H4 (cell line): ENCODE data around the gene CLDN9. TPM values are rescaled to one million over a fixed set of nuclear protein-coding genes. Genes with fewer than 3 reads are reported as not detected.
"Not testable (repeated sequence)": the region's sequence is repeated elsewhere in the genome, so short reads cannot be mapped to it uniquely, and the experiment has no call there.

Experiments
- DNase-seq: peaks from one replicate; pipeline ENCODE4 v3.0.0-alpha.2; 2015; ENCODE audit warnings: low spot score
- total RNA-seq: library from RNA; depleted of rRNA; stranded (reverse); fragments of >200 nt; shearing (Covaris generic); gene quantifications from 2 replicates; pipeline ENCODE4 v1.2.3, GENCODE V29; 2014

CLDN9 gene
- total RNA-seq, 1 experiment from 2014 or later, result not detected

DNA sequence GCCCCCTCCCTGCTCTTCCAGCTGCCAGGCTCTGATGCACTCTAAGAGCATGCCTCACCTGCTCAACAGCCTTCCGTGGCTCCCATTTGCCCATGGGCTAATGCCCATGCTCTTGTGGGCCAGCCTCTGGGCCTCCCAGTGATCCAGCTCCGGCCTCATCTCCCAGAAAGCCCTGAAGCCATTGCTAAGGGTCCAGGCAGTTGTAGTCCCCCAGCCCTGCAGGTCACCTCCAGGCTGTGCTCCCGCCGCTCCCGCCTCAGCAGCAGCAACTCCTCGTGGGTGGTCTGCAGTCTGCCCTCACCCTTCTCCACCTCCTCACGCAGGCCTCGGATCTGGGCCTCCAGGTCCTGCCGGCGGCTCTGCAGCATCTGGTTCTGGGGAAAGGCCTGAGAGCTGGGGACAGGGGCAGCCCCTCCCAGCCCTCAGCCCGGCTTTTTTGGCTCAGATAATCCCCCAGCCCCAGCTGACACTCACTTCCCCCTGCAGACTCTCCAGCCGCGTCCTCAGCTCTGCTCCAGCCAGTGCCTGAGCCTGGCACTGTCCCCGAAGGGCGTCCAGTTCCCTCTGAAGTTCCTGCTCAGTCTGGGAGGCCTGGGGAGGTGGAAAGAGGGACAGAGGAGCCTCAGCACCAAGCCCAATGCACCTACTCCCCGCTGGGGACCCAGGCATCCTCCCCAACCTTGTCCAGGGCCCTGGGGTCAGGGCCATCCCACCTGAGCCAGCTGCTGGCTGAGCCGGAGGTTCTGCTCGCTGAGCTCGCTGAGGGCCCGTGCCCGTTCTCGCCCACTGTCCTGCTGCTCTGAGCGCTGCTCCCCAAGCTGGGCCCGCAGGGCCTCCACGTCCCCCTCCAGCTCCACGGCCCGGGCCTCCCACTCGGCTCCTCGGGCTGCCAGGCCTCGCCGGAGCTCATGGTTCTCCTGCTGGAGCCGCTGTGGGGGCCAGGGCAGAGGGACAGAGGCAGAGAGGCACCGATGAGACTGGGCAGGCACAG, 17.8 kb downstream of the CLDN9 start:
- no peak for DNase-seq

DNA sequence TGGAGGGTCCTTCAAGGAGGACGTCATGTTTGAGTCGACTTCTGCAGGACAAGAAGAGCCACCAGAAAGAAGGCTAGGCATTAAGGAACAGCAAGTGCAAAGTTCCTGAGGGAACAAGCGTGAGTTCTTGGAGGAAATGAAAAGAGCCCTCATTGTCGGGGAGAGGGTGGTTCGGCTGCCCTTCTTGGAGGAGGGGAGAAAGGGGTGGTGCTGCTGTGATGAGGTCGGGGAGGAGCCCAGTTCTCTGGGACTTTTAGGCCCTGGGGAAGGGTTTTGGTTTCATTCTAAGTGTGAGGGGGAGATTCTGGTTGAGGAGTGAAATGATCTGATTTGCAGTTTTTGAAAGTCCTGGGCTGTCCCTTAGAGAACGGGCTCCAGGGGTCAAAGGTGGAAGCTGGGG, 19.9 kb downstream of the CLDN9 start:
- no peak for DNase-seq

DNA sequence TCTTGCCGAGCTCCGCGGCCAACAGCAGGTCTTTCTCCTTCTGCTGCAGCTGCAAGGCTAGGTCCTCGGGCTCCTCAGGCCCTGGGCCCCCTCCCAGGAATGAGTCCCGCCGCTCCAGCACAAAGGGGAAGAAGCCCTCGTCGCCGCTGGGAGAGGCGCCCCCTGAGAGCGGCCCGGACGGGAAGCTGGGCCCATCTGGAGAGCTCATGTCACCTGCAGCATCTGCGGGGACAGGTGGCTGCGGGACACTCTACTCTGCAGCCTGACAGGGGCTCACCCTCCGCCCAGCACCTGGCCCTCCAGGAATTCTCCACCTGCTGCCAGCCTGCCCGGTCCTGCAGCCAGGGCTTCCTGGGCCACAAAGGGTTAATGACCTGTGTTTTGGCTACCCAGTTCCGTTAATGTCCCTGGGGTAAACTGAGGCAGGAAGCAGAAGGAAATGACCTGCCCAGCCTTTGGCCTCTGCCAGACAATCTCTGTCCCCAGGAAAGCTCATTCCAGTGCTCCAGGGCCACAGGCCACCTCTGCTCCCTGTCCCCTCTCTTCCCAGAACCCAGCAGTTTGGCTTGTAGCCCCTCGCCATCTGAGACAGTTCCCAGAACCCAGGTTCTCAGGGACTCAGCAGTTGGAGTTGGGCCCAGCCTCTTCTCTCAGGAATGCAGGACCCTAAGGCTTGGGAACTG, 22.7 kb downstream of the CLDN9 start:
- DNase-seq, result no peak

DNA sequence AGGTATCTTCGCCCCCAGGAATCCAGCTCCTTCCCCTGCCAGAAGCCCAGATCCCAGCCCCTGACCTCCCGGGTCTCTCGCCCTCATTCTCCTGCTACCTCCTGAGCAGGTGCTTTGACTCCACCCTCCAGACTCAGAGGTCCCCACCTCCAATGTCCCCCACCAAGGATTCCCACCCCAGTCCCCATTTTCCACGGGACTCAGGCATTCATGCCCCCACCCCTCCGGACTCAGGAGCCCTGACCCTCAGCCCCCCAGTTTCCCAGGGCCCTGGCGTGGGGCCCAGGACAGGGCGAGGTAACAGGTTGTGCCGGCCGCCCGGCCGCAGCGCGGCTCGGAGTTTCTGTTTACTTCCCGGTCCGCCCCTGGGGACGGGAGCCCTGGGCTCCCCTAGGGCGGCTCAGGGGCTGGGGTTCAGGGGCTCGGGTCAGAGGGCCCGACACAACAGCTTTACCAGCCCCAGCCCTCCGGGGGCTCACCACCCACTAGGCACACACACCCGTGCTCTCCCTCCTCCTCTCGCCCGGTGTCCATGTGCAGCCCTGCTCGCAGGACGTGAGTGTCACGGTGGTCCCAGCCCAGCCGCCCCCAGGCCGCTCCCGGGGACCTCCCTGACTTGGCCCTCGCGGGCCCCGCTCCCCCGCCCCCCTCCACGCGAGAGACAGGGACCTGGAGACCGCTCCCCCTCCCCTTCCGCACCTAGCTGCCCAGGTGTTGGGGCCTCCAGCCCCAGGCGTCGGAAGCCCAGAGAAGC, 23.4 kb downstream of the CLDN9 start:
- no peak for DNase-seq

DNA sequence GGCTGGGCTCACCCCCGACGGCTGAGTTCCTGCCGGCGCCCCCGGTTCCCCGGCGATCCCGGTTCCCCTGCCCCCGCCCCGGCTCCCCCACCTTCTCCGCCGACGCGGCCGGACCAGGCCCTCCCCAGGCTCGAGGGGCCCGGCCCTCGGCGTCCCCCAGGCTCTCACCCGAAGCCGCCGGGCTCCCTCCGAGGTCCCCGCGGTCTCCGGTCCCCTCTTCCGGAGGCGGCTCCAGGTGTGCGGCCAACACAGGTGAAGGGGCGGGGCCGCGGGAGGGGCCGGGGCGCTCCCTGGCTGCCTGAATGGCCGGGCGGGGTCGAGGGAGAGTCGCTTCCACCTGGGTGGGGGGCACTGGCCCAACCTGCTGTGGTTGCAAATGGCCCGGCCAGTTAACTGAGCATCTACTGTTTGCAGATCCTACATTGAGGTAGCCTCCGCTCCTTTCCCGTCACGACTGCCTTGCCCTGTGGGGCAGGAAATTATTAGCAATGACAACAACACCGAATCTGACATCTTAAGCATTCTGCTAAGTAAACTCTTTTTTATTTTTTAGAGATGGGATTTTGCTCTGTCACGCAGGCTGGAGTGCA, 24.1 kb downstream of the CLDN9 start, which contains the start of gene BICDL2:
Gene BICDL2, minus strand, starts transcription at position 219 of the 590 bp plus-strand sequence. CDS start 1,448 bp downstream, outside the sequence.
- DNase-seq, result no peak

DNA sequence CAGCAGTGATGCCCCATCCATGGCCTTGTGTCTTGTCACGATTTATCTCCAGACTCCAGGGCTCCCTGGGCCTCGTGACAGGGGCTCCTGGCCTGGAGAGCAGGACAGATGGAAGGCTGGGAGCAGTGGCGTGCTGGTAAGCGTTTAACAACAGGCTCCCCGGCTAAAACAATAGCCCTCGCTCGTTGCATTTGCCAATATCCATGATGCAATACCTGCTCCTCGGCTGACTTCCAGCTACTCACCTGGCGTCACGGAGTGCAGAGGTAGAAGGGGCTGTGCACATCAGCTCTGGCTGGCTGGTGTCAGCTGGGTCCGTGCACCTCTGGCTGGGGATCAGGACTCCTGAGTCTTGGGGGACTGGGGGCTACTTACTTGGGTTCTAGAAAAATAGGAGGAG, 25.5 kb downstream of the CLDN9 start:
- DNase-seq, result no peak

DNA sequence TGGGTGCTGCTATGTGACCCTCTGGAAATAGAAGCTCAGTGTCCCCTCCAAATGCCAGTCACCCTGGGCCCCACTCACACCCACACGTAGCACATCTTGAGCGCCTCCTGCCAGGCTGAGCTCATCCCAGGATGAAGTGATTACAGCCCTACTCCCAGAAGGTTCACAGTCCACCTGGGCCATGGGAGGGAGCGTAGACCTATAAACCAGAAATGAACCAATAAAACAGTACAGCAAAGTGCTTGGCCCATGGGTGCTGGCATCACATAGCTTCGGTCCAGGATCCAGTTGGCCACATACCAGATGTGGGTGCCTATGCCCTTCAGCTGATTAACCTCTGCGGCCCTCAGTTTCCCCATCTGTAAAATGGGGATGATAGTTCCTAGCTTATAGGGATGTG, 26.2 kb downstream of the CLDN9 start:
- no peak for DNase-seq

DNA sequence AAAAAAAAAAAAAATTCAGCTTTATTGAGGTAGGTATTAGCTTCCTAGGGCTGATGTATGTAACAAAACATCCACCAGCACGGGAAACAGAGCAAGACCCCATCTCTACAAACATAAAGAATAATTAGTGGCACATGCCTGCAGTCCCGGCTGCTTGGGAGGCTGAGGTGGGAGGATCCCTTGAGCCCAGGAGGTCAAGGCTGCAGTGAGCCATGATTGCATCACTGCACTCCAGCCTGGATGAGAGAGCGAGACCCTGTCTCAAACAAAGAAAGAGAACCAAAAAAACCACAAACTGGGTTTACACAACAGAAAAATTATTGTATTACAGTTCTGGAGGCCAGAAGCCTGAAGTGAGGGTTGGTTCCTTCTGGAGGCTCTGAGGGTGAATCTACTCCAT, 29.7 kb downstream of the CLDN9 start:
- DNase-seq, result no peak

DNA sequence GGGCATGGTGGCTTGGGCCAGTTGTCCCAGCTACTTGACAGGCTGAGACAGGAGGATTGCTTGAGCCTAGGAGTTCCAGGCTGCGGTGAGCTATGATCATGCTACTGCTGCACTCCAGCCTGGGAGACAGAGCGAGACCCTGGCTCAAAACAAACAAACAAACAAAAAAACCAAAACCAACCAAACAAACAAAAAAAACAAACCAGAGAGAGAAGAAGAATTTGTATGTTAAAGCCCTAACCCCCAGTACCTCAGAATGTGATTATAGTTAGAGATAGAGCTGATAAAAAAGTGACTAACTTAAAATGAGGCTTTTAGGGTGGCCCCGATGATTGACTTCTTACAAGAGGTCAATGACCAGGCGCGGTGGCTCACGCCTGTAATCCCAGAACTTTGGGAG, 32.0 kb downstream of the CLDN9 start:
- DNase-seq, result no peak

DNA sequence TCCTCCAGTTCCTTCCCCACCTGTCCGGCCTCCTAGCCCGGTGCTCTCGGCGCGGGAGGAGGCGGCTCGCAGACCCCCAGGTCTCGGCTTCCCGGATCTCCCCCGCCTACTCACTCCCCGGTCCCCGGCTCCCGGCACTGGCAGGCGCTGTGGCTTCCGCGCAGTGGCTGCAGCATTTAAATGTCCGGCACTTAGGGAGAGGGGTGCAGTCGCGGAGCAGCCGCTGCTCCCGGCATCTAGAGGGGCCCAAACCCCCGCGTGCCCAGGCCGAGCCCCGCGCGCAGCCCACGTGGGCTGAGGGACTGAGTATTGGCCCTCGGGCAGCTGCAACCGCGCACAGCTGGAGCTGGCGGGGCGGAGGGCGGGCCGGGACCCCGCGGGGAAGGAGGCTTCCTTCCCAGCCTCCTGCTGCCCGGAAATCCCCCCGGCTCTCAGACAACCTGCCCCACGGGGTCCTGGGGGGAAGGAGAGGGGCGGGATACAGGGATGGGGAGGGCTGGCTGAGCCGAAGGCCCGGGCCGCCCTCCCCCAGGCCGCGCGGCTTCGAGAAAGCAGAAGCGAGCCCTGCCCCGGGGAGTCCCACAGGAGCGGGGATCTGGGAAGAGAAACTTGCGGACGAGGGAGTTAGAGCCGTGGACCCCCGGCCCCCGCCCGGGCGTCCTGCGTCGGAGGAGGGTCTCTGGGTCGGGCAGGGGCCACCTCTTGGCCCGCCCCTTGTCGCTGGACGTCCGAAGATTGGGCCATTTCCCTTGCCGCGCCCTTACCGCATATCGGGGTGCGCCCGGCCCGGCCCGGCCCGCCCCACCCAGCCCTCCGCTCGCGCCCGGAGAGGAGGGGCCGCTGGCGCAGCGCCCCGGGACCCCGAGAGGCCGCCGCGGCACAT, 33.3 kb downstream of the CLDN9 start, which contains the start of gene MMP25:
Gene MMP25, plus strand, starts transcription at position 804 of the 883 bp plus-strand sequence. CDS start 357 bp downstream, outside the sequence.
- DNase-seq, result no peak

DNA sequence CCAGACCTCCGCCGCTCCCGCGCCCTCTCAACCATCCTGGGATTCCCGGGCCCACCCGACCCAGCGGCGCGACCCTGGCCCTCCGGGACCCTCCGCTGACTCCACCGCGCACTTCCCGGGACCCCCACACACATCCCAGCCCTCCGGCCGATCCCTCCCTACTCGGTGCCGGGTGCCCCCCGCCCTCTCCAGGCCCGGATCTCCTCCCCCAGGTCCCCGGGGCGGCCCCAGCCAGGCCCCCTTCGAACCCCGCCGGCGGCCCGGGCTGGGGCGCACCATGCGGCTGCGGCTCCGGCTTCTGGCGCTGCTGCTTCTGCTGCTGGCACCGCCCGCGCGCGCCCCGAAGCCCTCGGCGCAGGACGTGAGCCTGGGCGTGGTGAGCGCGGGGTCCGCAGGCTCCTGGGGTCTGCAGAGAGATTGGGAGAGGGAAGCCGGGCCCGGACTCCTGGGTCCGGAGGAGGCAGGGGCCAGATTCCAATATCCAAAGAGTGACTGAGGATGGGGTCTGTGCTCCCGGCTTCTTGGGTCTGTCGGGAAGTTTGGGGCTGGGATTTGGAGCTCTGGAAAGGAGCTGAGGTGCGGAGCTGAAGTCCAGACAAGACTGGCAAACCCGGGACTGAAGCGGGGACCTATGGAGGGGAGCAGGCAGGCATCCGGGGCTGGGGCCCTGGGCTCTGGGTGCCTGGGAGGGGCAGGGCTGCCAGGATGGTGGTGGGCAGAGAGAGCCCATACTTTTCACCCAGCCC, 34.1 kb downstream of the CLDN9 start:
- DNase-seq, result no peak

DNA sequence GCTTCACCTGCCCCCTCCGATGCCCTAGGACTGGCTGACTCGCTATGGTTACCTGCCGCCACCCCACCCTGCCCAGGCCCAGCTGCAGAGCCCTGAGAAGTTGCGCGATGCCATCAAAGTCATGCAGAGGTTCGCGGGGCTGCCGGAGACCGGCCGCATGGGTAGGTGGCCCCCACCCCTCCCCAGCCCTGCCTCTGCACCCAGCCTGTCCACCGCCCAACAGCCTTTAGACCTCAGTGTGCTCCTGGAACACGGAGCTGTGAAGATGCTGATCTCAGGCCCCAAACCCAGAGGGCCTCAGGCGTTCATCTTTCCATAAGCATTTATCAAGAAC, 34.6 kb downstream of the CLDN9 start:
- no peak for DNase-seq

DNA sequence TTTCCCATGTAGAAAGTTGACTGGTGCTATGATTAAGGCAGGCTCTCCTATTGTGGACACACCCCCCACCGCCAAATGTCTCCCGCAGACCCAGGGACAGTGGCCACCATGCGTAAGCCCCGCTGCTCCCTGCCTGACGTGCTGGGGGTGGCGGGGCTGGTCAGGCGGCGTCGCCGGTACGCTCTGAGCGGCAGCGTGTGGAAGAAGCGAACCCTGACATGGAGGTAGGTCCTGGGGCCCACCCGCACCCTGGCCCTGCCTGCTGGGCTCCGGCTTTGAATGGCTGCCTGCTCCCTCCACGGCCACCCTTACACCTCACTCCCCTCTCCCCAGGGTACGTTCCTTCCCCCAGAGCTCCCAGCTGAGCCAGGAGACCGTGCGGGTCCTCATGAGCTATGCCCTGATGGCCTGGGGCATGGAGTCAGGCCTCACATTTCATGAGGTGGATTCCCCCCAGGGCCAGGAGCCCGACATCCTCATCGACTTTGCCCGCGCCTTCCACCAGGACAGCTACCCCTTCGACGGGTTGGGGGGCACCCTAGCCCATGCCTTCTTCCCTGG, 37.3 kb downstream of the CLDN9 start:
- no peak for DNase-seq

DNA sequence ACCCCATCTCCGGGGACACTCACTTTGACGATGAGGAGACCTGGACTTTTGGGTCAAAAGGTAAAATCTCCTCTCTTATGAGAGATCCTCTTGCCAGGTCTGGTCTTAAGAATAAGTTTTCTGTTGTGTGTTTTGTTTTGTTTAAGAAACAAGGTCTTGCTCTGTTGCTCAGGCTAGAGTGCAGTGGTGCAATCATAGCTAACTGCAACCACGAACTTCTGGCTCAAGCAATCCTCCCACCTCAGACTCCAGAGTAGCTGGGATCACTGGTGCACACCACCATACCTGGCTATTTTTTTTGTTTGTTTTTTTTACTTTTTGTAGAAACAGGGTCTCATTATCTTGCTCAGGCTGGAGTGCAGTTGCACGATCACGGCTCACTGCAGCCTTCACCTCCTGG, 37.8 kb downstream of the CLDN9 start:
- DNase-seq, result no peak

DNA sequence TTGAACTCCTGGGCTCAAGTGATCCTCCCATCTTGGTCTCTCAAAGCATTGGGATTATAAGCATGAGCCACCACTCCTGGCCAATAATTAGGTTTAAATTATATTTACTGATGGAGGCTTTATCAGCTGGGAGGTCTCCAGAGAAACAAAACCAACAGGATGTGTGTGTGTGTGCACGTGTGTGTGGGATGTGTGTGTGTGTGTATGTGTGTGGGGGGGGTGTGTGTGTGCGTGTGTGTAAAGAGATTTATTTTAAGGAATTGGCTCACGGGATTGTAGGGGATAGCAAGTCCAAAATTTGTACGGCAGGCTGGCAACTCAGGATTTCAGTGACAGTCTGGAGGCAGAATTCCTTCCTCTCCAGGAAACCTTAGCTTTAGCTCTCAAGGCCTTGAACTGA, 38.3 kb downstream of the CLDN9 start:
- DNase-seq, result no peak

DNA sequence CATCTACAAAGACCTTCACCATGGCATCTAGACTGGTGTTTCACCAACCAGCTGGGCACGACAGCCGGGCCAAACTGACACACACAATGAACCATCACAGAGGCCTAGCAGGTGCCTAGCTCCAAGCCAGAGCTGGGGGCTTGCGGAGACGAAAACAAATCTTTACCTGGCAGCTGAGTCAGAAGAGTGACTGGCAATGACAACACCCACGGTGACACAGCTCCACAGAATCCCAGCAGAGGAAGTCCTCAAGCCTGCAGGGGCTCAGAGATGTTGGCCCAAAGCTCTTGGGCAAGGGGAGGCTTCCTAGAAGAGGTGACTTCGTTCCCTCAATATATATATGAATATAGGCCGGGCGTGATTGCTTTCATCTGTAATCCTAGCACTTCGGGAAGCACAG, 38.8 kb downstream of the CLDN9 start:
- DNase-seq, result no peak

DNA sequence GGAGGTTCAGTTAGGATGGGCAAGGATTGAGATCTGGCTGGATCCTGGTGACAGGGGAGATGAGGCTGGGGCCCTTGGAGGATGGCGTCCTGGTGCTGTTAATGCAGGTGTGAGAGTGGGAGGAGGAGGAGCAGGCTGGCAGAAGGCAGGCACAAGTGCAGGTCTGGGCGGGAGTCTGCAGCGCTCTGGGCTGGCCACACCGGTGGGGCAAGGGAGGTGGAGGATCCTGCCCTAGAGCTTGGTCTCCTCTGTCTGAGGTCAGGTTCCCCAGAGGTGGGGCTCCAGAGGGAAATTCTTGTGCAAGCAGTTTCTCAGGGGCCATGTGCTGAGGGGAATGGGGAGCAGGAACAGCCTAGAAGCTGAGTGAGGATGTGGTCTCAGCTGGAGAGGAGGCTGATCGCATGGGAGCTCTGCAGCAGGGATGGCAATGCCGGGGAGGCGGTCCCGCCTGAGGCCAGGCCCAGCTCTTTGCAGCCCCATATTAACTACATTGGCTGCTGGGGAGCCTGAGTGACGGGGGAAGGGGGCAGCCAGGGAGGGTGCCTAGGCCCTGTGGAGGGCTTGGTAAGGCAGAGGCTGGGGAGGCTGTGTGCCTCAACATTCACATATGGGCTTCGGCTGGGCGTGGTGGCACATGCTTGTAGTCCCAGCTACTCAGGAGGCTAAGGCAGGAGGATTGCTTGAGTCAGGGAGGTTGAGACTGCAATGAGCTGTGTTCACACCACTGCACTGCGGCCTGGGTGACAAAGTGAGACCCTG, 40.0 kb downstream of the CLDN9 start:
- not testable (repeated sequence) for DNase-seq

DNA sequence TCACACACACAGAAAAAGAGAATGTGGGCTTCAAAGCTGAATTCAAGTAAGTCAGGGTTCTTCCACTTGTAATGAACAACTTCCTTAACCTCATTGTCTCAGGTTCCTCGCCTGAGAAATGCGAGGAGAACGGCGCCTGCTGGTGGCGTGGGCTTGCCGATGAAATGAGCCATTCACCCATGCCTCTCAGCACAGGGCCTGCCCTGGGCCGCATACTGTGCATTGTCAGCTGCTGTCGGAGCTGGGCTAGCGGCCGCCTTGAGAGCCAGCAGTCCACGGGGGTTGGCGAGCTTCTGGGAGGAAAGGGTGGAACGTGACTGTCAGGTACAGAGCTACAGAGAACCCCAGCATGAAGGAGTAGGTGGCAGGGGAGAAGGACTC, 40.6 kb downstream of the CLDN9 start:
- DNase-seq, result not testable (repeated sequence)
